HG03439 (cell line): ENCODE data around the gene TRIM17.

Experiments
- ATAC-seq: cut with Tn5 transposase; IDR thresholded peaks from one replicate; pipeline ENCODE4 v1.9.1; 2021; ENCODE audit warnings: mild to moderate bottlenecking, moderate library complexity; ENCODE audit not compliant: unreplicated experiment

TRIM17 gene

DNA sequence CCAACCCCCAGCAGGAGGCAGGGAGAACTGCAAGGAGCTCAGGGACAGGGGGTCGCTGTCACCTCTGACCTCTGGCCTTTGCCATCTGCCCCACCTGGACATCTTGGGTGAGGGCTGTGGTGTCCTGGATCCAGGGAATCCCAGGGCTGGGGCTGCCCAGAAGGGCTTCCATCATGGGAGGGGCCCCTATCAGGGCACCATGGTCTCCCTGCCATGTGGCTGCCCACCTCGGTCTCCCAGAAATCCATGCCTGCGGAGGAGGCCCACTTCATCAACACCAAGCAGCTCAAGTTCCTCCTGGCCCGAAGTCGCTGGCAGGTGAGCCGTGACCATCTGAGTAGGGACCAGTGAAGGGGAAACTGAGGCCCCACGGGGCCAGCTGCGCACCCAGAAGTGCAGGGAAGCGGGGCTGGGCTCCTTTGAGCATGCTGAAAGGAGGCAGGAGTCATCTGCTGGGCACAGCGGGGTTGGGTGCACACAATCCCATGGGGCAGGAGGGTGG, 46.2 kb downstream of the TRIM17 start:
- ATAC-seq = no peak

DNA sequence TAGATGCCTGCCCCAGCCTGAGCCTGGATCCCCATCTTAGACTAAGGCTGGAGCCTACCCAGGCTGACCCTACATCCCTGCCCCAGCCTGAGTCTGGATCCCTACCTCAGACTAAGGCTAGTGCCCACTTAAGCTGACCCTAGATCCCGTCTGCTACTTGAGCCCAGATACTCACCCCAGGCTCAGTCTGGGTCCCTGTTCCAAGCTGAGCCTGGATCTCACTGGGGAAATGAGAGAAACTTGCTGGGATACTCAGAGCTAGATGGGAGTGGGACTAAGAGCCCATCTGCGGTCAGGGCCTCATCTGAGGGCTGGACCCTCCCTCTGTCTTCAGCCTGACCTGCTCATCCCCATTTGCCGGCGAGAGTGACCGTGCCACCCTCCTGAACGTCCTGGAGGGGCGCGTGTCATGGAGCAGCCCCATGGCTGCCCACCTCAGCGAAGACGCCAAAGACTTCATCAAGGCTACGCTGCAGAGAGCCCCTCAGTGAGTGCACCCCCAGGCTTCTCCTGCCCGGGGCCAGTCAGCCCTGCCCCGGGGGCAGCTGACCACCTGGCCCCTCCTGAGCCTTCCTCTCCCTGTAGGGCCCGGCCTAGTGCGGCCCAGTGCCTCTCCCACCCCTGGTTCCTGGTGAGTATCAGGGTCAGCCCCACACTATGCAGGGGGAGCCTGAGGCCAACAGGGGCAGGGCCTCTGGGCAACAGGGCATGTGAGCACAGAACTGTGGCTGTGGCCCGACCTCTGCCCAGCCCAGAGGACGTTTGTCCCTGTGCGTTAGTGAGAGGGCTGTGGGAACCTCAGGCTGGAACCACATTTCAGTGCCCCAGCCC, 46.8 kb downstream of the TRIM17 start:
- no peak for ATAC-seq

DNA sequence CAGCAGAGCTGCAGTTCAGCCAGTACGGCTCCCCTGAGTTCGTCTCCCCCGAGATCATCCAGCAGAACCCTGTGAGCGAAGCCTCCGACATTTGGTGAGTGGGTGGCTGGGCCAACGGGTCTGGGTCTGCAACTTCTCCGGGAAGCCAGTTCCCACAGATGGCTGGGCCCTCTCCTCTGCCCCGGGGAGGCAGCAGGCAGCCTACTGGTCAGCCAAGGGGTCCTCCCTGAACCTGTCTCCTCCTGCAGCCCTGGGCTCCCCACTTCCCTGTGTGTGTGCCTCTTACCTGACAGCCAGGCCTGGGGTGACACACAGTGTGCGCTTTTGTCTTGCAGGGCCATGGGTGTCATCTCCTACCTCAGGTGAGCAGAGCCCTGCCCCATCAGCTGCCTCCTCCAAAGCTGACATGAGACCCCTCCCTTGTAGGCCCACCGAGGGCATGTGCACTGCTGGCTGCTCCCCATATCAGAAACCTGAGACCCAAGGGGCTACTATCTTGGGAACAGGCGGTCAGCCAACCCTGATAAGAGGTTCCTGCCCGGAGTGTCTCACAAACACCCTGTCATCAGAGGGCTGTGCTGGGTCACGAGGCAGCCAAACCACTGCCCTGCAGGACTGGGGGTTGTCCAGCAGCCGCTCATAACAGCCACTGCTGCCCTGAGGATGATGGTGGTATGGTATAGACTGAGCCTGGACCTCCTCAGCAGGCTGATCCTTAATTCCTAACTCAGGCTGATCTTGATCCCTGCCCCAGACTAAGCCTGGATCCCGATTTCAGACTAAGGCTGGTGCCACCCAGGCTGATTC, 47.7 kb downstream of the TRIM17 start:
- ATAC-seq = no peak

DNA sequence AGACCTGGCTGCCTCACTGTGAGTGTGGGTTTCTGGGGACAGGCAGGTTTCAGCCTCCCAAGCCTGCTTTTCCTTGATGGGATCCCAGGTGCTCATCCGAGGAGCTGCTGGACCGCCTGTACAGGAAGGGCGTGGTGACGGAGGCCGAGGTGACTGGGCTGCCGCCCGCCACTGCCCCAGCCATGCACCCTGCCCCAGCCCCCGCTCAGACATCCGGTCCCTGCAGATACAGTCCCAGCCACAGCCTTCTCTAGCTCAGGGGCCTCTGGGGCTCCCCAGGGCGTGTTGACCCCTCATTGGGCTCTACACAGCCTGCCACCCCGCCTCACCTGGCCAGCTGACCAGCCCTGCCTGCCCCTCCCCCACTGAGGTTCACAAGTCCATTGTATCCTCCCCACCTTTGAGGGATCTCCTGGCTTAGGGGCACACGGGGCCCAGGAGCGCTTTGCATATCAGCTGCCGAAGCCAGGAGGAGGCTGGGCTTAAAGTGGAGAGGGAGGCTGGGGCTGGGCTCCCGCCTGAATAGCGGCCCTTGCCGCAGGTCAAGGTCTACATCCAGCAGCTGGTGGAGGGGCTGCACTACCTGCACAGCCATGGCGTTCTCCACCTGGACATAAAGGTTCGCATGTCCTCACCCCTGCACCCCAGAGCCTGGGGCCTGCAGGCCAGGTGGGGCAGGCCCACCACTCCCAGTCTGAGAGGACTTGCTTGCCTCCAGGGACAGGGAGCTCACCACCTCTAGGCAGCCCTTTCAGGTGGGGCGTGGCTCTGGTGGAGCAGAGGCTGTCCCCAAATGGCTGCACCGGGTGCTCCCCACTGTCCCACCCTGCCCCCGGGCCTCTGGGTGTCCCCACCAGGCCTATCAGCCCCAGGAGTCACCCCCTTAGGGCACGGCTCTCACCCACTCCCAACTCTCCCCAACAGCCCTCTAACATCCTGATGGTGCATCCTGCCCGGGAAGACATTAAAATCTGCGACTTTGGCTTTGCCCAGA, 48.6 kb downstream of the TRIM17 start:
- no peak for ATAC-seq

DNA sequence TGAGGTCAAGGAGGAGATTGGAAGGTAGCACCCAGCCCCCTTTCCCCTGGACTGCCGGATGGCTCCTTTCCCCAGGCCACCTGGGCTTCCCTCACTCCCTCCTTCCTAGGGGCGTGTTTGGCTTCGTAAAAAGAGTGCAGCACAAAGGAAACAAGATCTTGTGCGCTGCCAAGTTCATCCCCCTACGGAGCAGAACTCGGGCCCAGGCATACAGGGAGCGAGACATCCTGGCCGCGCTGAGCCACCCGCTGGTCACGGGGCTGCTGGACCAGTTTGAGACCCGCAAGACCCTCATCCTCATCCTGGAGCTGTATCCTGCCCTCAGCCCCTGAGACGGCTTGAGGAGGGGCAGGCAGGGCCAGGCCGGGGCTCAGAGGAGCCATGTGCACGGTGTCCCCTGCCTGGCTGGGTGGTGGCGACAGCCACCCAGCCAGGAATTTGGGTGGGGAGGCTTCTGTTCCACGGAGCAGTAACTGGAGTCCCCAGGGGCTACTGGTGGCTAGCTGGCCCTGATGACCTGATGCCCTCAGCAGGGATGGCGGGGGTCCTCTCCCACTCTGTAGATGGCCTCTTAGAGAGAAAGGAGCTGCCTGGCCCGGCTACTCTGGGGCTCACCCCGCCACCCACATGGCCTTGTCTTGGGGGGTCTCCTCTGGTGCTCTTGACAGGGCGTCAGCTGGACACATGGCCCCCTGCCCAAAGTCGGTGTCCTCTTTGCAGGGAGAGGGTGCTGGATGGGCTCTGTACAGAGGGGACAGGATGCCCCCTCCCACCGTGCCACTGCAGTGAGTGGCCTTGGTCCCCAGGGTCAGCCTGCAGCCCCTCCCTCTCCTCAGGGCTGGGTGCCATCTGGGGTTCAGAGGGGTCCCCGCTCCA, 49.6 kb downstream of the TRIM17 start:
- no peak for ATAC-seq

DNA sequence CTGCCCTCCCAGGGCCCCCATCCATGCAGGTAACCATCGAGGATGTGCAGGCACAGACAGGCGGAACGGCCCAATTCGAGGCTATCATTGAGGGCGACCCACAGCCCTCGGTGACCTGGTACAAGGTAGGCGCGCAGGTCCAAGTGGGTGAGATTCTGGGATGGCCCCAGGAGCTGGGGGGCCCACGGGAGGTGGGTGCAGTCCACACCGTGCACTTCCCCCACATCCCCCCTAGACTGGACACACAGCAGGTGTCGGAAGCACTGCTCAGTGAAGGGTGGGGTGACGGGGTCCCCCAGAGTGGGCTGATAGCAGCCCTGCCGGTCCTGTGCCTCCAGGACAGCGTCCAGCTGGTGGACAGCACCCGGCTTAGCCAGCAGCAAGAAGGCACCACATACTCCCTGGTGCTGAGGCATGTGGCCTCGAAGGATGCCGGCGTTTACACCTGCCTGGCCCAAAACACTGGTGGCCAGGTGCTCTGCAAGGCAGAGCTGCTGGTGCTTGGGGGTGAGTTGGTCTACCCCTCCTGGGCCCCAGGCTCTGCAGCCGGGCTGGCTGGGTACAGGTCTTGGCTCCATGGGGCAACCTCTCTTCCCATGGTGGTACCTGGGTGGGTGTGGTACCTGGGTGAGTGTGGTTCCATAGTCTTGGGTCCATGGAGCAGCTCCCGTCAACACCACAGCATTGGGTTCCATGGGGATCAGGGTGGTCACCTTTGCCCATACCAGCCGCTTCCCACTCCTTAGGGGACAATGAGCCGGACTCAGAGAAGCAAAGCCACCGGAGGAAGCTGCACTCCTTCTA, 50.4 kb downstream of the TRIM17 start:
- ATAC-seq = no peak

DNA sequence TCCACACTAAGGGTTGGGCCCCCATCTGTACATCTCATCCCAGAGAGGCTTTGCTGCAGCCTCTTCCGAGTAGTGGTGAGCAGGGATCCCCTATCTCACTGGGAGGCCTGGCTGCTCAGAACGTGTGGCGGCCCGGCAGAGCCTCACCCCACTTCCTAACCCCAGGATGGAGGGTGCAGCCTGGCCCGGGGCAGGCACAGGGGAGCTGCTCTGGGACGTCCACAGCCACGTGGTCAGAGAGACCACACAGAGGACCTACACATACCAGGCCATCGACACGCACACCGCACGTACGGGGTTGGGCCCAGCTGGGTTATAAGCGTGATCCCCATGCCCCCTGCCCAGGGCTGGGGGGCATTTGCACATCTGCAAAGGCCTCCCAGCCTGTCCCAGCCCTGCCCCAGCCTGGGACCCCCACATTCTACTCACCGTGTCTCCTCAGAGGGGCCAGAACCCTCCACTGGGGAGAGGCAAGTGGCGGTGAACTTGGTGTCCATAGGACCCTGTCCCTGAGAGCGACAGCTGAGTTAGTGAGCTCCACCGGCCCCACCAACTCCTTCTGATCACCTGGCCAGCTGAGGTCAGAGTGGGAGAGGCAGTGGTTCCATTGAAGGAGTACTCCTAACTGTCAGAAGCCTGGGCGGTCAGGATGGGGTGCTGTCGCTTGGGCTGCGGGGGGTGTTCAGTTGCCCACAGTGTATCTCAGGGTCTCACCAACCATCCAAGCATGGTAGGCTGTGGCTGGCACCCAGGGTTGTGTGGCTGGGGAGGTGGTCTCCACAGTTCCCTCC, 51.2 kb downstream of the TRIM17 start:
- no peak for ATAC-seq

DNA sequence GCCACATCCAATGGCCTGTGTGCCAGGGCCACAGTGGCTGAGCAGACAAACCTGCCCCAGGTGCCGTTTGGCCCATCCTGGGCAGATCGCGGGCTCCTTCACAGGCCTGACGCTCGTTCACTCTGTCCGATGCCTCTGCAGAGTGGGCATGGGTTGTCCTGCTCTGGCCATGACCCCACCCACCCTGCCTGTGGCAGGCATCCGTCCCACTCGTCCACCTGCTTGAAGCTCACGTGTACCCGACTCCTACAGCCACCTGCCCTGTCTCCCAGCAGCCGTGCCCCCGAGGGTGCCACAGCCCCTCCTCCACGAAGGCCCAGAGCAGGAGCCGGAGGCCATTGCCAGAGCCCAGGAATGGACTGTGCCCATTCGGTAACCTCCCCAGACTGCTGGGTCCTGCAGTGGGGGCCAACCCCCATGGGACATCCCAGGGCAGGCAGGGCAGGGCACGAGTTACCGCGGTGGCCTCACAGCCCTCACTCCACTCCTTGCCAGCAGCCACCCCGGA, 51.9 kb downstream of the TRIM17 start:
- ATAC-seq = no peak

DNA sequence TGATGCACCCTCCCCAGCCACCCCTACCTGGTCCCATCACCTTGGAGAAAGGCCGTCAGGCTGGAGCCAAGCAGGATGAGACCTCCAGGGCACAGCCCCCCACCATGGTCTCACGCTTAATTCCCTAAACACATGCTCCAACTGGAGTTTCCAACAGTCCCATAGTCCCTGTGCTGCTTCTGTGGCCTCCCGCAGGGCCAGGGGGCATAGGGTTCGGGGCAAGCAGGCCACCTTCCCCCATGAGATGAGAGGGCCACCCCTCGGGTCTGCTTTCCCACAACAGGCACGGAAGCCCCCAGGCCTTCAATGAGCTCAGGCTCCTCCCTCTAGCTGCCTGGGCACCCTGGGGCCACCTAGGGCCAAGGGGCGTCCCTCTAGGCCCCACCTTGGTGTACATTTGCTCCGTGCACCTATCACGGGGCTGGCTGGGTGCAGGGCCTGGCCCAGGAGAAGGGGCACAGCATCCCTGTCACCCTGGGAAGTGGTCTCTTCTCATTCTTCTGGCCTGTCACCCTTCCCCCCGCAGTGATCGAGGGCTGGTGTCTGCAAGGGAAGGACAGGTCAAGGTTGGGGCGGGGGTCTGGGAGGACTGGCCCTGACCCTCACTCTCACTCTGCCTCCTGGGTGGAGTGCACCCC, 52.5 kb downstream of the TRIM17 start:
- ATAC-seq = no peak

DNA sequence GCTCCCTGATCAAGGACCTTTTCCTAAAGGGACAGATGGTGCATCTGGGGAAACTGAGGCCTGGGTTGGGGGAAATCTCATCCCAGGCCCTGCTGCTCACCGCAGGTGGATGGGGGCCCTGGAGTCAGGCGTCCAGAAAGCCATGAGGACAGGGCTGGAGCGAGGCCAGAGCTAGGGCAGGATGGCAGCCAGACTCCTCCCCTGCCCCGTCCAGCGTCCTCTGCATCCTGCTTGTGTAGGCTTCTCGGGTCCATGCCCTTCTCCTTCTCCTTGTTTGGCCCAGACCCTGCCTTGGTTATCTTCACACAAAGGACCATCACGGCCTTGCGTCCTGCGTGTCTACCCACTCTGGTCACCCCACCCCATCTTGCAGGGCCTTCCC, 53.0 kb downstream of the TRIM17 start:
- no peak for ATAC-seq

DNA sequence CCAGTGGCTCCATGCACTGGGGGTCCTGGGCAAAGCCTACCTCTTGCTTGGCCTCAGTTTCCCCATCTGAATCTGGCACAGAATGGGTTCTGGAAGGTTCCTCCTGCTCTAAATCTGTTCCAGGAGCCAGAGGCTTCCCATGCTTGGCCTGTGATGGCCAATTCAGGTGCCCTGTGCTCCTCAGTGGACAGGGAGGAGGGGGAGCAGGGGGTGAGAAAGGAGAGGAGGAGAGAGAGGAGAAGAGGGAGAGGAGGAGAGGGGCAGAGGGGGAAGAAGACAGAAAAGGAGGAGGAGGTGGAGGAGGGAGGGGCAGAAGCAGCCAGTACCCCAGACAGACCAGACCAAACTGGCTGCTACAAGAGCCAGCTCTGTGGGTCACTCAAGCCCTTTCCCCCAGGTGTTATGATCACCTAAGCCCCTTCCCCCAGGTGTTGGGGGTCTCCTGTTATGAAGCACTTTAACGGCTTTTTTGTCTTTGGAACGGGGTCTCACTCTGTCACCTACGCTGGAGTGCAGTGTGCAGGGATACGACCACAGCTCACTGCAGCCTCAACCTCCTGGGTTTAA, 53.7 kb downstream of the TRIM17 start:
- no peak for ATAC-seq

DNA sequence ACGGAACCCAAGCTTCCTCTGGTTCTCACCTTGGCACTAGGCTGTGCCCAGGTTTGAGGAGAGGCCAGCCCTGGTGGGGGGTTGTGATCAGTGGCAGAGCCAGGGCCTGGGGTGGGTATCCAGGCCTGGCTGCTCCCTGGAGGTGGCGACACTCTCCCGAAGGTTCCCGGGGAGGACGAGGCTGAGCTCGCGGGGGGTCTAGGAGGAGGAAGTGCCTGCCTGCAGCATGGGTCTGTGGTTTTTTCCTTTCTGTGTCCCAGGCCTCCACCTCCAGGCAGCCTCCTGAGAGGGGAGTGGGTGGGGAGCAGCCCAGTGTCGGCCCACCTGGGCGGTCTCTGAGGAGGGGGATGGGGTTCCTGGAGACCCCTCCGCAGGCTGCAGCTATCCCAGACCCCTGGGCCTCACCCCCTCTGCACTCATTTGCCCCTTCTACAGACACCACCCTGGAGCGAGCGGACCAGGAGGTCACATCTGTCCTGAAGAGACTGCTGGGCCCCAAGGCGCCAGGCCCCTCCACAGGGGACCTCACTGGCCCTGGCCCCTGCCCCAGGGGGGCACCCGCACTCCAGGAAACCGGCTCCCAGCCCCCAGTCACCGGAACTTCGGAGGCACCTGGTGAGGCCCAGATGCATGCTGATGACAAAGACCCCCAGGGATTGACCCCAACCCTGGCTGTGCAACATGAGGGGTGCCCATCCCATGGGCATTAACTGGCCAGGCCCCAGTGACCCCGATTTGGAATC, 54.3 kb downstream of the TRIM17 start:
- no peak for ATAC-seq

DNA sequence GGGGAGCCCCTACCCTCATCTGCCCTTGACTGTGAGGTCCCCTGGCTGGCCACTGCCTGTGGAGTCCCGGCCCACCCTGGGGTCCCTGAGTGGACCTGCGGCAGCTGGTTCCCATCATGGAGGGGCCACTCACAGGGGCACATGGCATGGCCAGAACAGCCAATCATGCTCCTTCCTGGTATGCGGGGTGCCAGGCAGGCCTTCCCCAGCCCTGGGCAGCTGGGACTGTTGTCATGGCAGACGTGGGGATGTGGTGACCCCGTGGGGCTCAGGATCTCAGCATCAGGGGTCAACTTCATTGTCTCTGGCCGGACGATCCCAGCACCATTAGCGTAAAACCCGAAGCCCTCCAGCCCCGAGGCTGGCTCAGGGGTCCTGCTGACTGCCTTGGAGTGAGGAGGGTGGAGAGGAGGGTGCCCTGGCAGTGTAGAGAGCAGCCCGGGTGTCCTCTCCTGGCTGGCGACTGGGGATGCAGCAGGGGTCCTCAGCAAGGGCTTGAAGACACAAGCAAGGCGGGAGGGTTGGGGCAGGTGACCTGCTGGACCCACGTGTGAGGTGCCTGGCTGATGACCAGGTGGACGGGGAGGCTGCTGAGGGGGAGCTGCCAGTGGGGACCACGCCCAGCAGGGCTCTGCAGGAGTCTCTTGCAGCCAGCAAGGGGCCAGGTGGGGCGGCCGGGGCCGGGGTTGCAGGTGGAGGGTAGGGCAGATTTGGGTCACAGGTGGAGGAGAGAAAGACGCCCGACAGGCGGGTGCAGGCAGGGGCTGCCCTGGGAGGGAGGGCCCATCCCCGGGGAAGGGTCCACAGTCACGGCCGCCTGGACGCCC, 55.1 kb downstream of the TRIM17 start:
- no peak for ATAC-seq

DNA sequence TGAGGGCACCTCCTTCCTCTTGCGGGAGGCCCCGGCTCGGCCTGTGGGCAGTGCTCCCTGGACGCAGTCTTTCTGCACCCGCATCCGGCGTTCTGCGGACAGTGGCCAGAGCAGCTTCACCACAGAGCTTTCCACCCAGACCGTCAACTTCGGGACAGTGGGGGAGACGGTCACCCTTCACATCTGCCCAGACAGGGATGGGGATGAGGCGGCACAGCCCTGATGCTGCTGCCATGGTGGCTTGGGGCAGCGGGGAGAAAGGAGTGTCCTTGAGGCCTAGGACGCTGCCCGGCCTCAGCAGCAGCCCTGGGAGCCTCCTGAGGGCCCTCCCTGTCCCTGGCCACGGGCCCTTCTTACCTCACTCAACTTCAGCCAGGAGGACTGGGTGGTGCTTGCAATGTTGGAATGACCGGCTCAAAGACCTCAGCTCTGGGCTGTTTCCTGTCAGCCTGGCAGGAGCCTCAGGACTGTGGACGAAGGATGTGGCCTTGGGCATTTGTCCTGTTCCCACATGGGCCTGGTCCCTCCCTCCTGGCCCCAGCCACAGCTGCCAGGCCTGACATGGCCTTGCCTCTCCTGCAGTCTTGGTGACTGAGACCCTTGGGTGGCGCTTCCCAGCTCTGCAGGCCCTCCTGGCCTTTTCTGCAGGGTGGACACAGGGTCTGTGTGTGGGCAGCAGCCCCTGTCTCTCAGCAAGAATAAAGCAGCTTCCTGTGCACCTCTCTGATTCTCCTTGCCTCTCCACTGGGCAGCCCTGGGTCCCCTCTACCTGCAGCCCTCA, 55.9 kb downstream of the TRIM17 start:
- no peak for ATAC-seq
